Peyer's patch (tissue), 4 donors: Measurements from ENCODE around the gene NCCRP1. TPM values are rescaled to one million over a fixed set of nuclear protein-coding genes. Genes with fewer than 3 reads are reported as not detected.
A peak's percentile ranks its signal among the peaks of the same experiment; 100 is the strongest.

ENCODE experiments used
- DNase-seq, 3 donors: peaks; one replicate each; pipeline ENCODE4 v3.0.0-alpha.2; 2017 to 2019
- H3K27ac ChIP-seq, 4 donors: fragments of 200-600 bp; sonication (generic); one replicate each; pipeline ENCODE4 v1.5.1; 2016 to 2019
- H3K27me3 ChIP-seq, 2 donors: fragments of 200-600 bp; sonication (generic); one replicate each; pipeline ENCODE4 v1.5.1; 2019
- H3K36me3 ChIP-seq, 3 donors: fragments of 200-600 bp; sonication (generic); one replicate each; pipeline ENCODE4 v1.5.1; 2016 to 2019
- H3K4me1 ChIP-seq, 4 donors: fragments of 200-600 bp; sonication (generic); one replicate each; pipeline ENCODE4 v1.5.1; 2016 to 2019
- H3K4me3 ChIP-seq, 4 donors: fragments of 200-600 bp; sonication (generic); 1 replicate in 3 of 4; 2 replicates in 1 of 4; pipeline ENCODE4 v1.5.1; 2016 to 2019; ENCODE audit warnings: mild to moderate bottlenecking in 1 of 4
- H3K9me3 ChIP-seq, 4 donors: fragments of 200-600 bp; sonication (generic); one replicate each; pipeline ENCODE4 v1.5.1; 2016 to 2019; ENCODE audit warnings: mild to moderate bottlenecking in 1 of 4
- CTCF ChIP-seq, 6 experiments: fragments of 450-650 bp in 4 of 6; fragments of 200-600 bp in 2 of 6; sonication (generic) in 1 of 6; IDR thresholded peaks; one replicate each; pipeline ENCODE4 v1.5.1; 2017 to 2019; ENCODE audit warnings: antibody characterized with exemption in 6 of 6, mild to moderate bottlenecking in 3 of 6, moderate library complexity in 1 of 6
- POLR2A ChIP-seq, 2 donors: fragments of 450-650 bp; IDR thresholded peaks; one replicate each; pipeline ENCODE4 v1.5.1; 2017; ENCODE audit warnings: antibody characterized with exemption in 2 of 2, mild to moderate bottlenecking in 2 of 2, moderate library complexity in 2 of 2
- total RNA-seq, 4 donors: library from RNA; depleted of rRNA; stranded (reverse); fragments of >200 nt; gene quantifications; one replicate each; pipeline ENCODE4 v1.1.0, GENCODE V29; 2016

Gene NCCRP1
- total RNA-seq, 4 donors from 2014 or later: 1.1 TPM; not detected in 3

GRCh38 chr19:39194832-39195542, 1.8 kb upstream of the NCCRP1 start:
- H3K27me3 ChIP-seq: peaks cover 0 to 25% of the 10 kb centered on the region in 2 donors
- DNase-seq: no peak

GRCh38 chr19:39195755-39196154, 1.0 kb upstream of the NCCRP1 start:
- no peak overlapping the region for H3K27ac ChIP-seq
- peaks cover 0 to 25% of the 10 kb centered on the region in 2 donors for H3K27me3 ChIP-seq
- no peaks in the 10 kb centered on the region for H3K9me3 ChIP-seq
- H3K4me3 ChIP-seq: no peak overlapping the region
- peaks cover 0 to 19% (median 0%) of the 10 kb centered on the region in 4 donors for H3K4me1 ChIP-seq
- DNase-seq: no peak
- no peak for TF ChIP-seq POLR2A (IDR thresholded peaks at IDR 0.05)
- TF ChIP-seq CTCF (IDR thresholded peaks at IDR 0.05): no peak
- H3K36me3 ChIP-seq: no peaks in the 10 kb centered on the region

More at GRCh38 chr19:39194832-39195542, 1.8 kb upstream of the NCCRP1 start:
- no peaks in the 10 kb centered on the region for H3K9me3 ChIP-seq
- TF ChIP-seq CTCF (IDR thresholded peaks at IDR 0.05): no peak
- no peaks in the 10 kb centered on the region for H3K36me3 ChIP-seq
- H3K27ac ChIP-seq: no peak overlapping the region
- H3K4me3 ChIP-seq: no peak overlapping the region
- peaks cover 0 to 19% (median 0%) of the 10 kb centered on the region in 4 donors for H3K4me1 ChIP-seq

- DNase-seq: no peak
- peaks cover 0 to 19% (median 0%) of the 10 kb centered on the region in 4 donors for H3K4me1 ChIP-seq
- peaks cover 0 to 25% of the 10 kb centered on the region in 2 donors for H3K27me3 ChIP-seq
Observed at GRCh38 chr19:39196320-39196719, 444 bp upstream of the NCCRP1 start.

GRCh38 chr19:39197808-39198207, 1.0 kb downstream of the NCCRP1 start:
- Histone ChIP-seq H3K4me3 (no peak overlapping the region), H3K4me1 (peaks cover 0 to 19% (median 0%) of the 10 kb centered on the region in 4 donors), H3K27me3 (peaks cover 0 to 29% of the 10 kb centered on the region in 2 donors), H3K36me3 (no peaks in the 10 kb centered on the region), H3K27ac (no peak overlapping the region), H3K9me3 (no peaks in the 10 kb centered on the region)
- no peak for DNase-seq
- TF ChIP-seq POLR2A (IDR thresholded peaks at IDR 0.05) (no peak), CTCF (IDR thresholded peaks at IDR 0.05) (no peak)

More at GRCh38 chr19:39196320-39196719, 444 bp upstream of the NCCRP1 start:
- Histone ChIP-seq H3K36me3 (no peaks in the 10 kb centered on the region), H3K9me3 (no peaks in the 10 kb centered on the region), H3K4me3 (no peak overlapping the region), H3K27ac (no peak overlapping the region)
- no peak for TF ChIP-seq POLR2A (IDR thresholded peaks at IDR 0.05)
- TF ChIP-seq CTCF (IDR thresholded peaks at IDR 0.05): no peak

GRCh38 chr19:39199025-39199424, 2.3 kb downstream of the NCCRP1 start:
- peak in 1 of 3 donors; percentile 48 for DNase-seq
- no peak overlapping the region for H3K4me3 ChIP-seq
- TF ChIP-seq POLR2A (IDR thresholded peaks at IDR 0.05) (no peak), CTCF (IDR thresholded peaks at IDR 0.05) (no peak)
- H3K27ac ChIP-seq: no peak overlapping the region
- no peaks in the 10 kb centered on the region for H3K9me3 ChIP-seq
- peaks cover 0 to 19% (median 0%) of the 10 kb centered on the region in 4 donors for H3K4me1 ChIP-seq
- peaks cover 0 to 40% of the 10 kb centered on the region in 2 donors for H3K27me3 ChIP-seq
- no peaks in the 10 kb centered on the region for H3K36me3 ChIP-seq
